Stomach (tissue), 4 donors: ENCODE results near the gene EFCAB9.

Experiments
- EP300 ChIP-seq: sonication (generic); formaldehyde crosslinking; IDR thresholded peaks from one replicate; pipeline ENCODE4 v1.6.1; 2017; ENCODE audit warnings: antibody characterized with exemption
- POLR2A ChIP-seq, 4 donors: fragments of 450-650 bp; IDR thresholded peaks; one replicate each; pipeline ENCODE4 v1.6.1; 2016; ENCODE audit warnings: antibody characterized with exemption in 4 of 4, control low read depth in 2 of 4, mild to moderate bottlenecking in 1 of 4, moderate library complexity in 1 of 4
- TF ChIP-seq, protein P1 (sequence below), 7 experiments: fragments of 450-650 bp in 4 of 7; fragments of 200-600 bp in 3 of 7; sonication (generic) in 3 of 7; IDR thresholded peaks; one replicate each; pipeline ENCODE4 v1.5.1; 2016 to 2019; ENCODE audit warnings: antibody characterized with exemption in 7 of 7, control low read depth in 2 of 7, mild to moderate bottlenecking in 1 of 7

- TF ChIP-seq, protein P1, sequence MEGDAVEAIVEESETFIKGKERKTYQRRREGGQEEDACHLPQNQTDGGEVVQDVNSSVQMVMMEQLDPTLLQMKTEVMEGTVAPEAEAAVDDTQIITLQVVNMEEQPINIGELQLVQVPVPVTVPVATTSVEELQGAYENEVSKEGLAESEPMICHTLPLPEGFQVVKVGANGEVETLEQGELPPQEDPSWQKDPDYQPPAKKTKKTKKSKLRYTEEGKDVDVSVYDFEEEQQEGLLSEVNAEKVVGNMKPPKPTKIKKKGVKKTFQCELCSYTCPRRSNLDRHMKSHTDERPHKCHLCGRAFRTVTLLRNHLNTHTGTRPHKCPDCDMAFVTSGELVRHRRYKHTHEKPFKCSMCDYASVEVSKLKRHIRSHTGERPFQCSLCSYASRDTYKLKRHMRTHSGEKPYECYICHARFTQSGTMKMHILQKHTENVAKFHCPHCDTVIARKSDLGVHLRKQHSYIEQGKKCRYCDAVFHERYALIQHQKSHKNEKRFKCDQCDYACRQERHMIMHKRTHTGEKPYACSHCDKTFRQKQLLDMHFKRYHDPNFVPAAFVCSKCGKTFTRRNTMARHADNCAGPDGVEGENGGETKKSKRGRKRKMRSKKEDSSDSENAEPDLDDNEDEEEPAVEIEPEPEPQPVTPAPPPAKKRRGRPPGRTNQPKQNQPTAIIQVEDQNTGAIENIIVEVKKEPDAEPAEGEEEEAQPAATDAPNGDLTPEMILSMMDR (IDR thresholded peaks at IDR 0.05): no peak
- no peak for TF ChIP-seq POLR2A (IDR thresholded peaks at IDR 0.05)
- no peak for TF ChIP-seq EP300
These were observed 11.7 kb upstream of the EFCAB9 start for GRCh38 chr5:172182291-172182690.
